ENCODE measurements around the gene VWA3A.
"Not testable (repeated sequence)": the region's sequence is repeated elsewhere in the genome, so short reads cannot be mapped to it uniquely, and the experiment has no call there.

The VWA3A gene

DNA sequence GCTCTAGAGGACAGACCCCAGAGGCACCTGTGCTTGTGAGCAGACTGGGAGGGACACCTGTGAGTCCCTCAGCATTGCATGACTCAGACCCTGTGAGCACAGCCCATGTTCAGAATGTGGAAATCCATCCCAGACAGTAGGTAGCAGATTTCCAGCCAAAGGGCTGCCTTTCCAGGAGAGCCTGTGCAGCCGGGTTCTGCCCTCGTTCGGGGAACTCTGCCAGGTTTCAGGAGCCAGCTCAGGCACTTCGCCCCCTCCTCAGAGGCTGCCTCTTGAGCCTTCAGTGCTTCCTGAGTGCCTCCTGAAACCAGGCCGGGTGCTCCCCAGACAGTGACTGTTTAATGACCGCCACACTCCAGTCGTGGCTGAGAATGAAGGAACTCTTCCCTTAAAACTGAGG lies 46.7 kb downstream of the VWA3A start:
- DNase-seq, result no peak

- no peak for DNase-seq
These were observed 47.4 kb downstream of the VWA3A start for GRCh38 chr16:22139732-22140131.

- DNase-seq, result peak; percentile 54
These were observed 49.4 kb downstream of the VWA3A start for GRCh38 chr16:22141767-22142166.

DNA sequence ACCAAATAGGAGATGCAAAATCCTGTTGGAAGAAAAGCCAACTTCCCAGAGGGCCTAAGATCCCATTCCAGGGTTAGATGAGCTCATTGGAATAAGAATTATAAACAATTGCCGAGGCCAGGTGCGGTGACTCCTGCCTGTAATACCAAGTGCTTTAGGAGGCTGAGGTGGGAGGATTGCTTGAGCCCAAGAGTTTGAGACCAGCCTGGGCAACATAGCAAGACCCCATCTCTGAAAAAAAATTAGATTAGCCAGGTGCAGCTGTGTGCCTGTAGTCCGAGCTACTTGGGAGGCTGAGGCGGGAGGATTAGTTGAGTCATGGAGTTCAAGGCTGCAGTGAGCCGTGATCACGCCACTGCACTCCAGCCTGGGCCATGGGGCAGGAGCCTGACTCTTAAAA lies 52.2 kb downstream of the VWA3A start:
- DNase-seq, result no peak

DNA sequence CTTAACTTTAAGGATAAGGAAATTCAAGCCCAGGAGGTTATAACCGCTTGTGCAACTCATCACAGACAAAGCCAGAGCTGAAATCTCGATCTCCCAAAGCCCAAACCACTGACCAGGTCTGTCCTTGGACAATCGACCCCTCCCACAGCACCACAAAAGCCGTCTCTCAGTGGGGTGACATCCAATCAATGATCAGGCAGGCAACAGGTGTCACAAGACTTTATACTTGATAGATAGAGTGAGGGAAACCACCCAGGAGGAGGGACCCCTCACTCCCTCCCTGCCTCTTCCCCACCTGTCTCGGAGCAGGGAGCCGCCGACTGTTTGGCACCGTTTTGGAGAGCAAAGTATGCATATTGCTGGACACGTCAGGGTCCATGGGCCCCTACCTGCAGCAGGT lies 55.5 kb downstream of the VWA3A start:
- DNase-seq, result no peak

DNA sequence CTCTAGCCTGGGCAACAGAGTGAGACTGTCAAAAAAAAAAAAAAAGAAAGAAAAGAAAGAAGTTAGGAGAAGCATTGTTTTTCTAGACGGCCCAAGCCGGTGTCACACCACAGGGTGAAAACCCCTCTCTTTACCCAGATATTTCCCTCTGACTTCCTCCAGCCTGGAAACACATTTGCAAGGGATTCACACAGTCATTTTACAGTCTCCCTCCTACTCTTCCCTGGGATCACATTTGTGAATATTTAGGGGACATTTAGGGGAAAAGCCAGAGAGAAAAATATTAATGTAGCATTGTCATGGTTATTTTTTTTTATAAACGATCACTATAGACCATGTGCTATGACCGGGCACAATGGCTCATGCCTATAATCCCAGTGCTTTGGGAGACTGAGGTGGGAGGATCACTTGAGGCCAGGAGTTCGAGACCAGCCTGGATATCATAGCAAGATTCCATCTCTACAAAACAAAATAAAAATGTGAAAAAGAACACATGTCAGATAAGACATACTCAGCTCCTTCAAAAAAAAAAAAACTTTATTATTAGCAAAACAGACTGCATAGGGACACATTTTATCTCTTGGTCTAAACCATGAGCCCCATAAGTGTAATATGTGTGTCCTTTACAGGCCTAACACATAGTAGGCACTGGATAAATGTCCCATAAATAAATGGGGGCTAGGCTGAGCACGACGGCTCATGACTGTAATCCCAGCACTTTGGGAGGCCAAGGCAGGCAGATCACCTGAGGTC lies 59.1 kb downstream of the VWA3A start:
- DNase-seq, result no peak

- DNase-seq, result no peak
These were observed 60.0 kb downstream of the VWA3A start for GRCh38 chr16:22152316-22152715.

DNA sequence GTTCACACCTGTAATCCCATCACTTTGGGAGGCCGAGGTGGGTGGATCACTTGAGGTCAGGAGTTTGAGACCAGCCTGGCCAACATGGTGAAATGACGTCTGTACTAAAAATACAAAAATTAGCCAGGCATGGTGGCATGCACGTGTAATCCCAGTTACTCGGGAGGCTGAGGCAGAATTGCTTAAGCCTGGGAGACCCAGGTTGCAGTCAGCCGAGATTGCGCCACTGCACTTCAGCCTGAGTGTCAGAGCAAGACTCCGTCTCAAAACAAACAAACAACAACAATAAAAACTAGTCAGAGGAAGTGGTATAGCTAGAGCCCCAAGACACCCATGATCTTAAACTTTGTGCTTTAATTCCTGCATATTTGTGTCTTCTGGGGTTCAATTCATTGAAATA lies 60.7 kb downstream of the VWA3A start:
- DNase-seq, result not testable (repeated sequence)

- DNase-seq, result no peak
These were observed 69.1 kb downstream of the VWA3A start for GRCh38 chr16:22161401-22161800.

DNA sequence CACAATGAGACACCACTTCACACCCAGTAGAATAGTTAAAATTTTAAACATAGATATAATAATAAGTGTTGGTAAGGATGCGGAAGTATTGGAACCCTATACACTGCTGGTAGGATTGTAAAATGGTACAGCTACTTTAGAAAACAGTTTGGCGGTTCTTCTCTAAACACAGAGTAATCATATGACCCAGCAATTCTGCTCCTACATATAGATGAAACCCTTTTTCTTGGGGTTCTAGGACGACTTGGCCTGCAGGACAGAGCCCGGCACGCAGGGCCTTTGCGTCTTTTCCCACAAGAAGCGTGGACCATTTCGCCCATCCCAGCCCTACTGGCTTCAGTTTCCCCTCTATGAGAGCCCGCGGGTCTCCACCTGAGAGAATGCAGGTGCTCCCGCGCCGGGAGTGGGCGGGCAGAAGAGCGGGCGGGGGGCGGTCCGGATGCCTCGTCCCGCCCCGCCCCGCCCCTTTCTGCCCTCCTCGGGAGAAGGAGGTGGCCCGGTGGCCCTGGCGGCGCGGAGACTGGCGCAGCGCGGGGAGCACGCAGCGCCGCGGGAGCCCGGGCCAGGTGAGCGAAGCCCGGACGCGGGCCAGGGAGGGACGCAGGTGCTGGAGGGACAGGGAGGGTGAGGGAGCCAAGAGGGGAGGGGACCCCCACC lies 69.8 kb downstream of the VWA3A start, which contains the start of gene SDR42E2:
Gene SDR42E2 (plus strand): TSS at position 508 of the 657 bp plus-strand sequence. CDS start 3,077 bp downstream, outside the sequence.
- DNase-seq, result peak; percentile 25

DNA sequence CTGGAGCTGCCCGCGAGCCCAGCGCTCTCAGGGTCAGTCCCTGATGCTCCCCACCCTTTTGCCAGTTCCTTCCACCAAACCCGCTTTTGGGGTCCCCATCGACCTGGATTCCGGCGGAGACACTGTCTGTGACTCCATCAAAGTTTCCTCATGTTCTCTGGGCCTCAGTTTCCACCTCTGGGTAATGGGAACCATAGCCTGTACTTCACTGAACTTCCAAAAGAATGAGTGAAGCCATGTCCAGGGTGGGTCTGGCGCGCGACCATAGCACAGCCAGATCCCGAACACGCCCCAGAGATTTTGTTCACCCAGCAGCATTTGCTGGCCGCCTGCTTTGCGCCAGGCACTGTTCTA lies 70.3 kb downstream of the VWA3A start:
- no peak for DNase-seq

DNA sequence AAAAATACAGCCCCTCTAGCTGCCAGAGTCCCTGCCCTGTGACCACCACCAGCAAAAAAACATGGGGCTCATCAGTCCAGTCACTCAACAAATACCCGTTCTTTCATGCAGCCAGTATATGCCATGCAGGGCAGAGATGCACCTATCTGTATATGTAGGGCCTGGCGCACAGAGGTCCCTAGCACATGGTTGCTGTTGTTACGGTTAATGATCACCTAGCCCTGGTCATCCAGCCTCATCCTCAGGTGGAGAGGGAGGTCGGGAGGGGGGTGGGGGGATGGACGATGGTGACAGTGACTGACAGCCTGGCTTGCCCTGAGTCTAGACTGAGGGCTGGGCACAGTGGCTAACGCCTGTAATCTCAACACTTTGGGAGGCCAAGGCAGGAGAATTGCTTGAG lies 71.5 kb downstream of the VWA3A start:
- DNase-seq, result no peak

- no peak for DNase-seq
These were observed 72.1 kb downstream of the VWA3A start for GRCh38 chr16:22164482-22164881.

- no peak for DNase-seq
These were observed 73.4 kb downstream of the VWA3A start for GRCh38 chr16:22165508-22166285.

DNA sequence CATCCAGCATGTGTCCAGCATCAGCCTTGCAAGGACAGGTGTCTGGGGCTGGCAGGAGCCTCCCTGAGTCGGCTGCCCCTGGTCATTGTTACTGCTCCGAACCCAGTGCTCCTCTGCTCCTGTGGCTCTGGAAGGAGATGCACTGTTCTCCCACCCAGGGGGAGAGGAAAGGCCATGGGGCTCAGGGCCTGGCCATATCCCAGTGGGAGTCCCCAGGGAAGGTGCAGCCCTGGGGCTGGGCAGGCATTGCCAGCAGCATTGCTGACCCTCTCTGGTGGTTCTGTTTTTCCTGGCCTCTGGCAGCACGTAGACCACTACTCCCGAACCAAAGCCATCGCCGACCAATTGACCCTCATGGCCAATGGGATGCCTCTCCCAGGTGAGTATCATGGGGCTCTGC lies 79.6 kb downstream of the VWA3A start:
- DNase-seq, result no peak

DNA sequence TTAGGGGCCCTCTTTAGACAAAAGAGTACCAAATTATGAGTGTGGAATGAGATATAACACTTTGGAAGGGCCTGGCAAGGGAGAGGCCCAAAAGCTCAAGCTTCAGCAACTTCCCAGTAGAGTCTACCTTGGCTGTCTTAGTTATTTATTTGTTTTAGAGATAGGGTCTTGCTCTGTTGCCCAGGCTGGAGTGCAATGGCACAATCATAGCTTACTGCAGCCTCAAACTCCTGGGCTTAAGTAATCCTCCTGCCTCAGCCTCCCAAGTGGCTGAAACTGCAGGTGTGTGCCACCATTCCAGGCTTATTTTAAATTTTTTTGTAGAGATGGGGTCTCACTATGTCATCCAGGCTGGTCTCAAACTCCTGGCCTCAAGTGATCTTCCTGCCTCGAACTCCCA lies 80.3 kb downstream of the VWA3A start:
- not testable (repeated sequence) for DNase-seq

- DNase-seq, result no peak
These were observed 82.3 kb downstream of the VWA3A start for GRCh38 chr16:22174642-22175041.

GRCh38 chr16:22177968-22178930 lies 85.9 kb downstream of the VWA3A start:
- no peak for DNase-seq

- no peak for DNase-seq
These were observed 89.1 kb downstream of the VWA3A start for GRCh38 chr16:22181426-22181825.

DNA sequence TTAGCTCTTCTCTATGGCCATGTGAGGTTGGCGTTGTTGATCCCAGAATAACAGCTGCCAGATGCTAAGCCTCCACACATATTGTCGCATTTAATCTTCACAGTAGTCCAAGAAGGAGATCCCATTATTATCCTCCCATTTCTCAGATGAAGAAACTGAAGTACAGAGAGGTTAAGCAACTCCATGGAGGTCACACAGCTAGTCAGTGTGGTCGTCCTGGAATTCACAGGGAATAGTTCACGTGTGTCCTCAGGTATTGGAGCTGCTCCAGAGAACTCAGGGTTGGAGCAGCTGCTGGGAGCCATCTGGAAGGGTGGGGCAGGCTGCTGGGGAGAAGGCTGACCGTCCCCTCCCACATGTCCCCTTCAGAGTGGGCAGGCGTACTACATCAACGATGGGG lies 89.5 kb downstream of the VWA3A start:
- no peak for DNase-seq

DNA sequence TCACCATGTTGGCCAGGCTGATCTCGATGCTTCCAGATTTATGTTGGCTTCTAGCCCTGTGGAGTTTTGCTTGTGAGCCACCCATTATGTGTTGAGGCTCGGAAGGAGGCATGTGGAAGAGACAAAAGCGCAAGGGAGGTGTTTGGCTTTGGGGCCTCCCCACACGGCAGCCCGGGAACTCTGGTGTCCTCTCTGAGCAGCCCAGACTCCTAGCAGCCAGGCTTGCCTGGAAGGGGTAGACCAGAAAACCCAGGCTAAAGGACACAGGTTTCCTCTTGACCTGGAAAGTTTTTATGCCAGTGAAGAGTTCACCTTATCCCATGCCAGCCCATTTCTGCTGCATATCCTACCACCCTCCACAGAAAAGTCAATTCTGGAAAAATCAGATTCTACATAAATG lies 91.0 kb downstream of the VWA3A start:
- no peak for DNase-seq

- DNase-seq, result peak; percentile 45
These were observed 91.7 kb downstream of the VWA3A start for GRCh38 chr16:22183901-22184614.

Measured in hematopoietic multipotent progenitor cell treated with erythropoietin and hydrocortisone succinate and interleukin-3 and kit ligand, for 4 days (in vitro differentiated cells).